ENCODE measurements around the gene STMN1. TPM values are rescaled to one million over a fixed set of nuclear protein-coding genes. Genes with fewer than 3 reads are reported as not detected.
A peak's percentile ranks its signal among the peaks of the same experiment; 100 is the strongest.

The STMN1 gene
- total RNA-seq, 1 donor from 2014 or later = 856 TPM

- Mint-ChIP-seq H3K4me1 (ENCODE audit: low read depth) (peaks cover 26% of the 10 kb centered on the region), H3K27me3 (no peaks in the 10 kb centered on the region), H3K27ac (no peak overlapping the region), H3K4me3 (ENCODE audit: low read depth) (no peak overlapping the region), H3K36me3 (ENCODE audit: insufficient read depth) (no peaks in the 10 kb centered on the region), H3K9me3 (ENCODE audit: low read depth) (no peaks in the 10 kb centered on the region)
- no peak for DNase-seq (ENCODE audit: low spot score, unreplicated experiment)
- no peak for TF ChIP-seq CTCF (IDR thresholded peaks at IDR 0.05; ENCODE audit: unreplicated experiment)
These were observed 34.3 kb downstream of the STMN1 start for GRCh38 chr1:25871704-25872494.

GRCh38 chr1:25871086-25871703 is 35.0 kb downstream of the STMN1 start:
- no peak for TF ChIP-seq CTCF (IDR thresholded peaks at IDR 0.05; ENCODE audit: unreplicated experiment)
- peaks cover 2% of the 10 kb centered on the region for H3K36me3 Mint-ChIP-seq (ENCODE audit: insufficient read depth)
- no peaks in the 10 kb centered on the region for H3K27me3 Mint-ChIP-seq
- no peak overlapping the region for H3K27ac Mint-ChIP-seq
- no peak overlapping the region for H3K4me3 Mint-ChIP-seq (ENCODE audit: low read depth)
- peaks cover 22% of the 10 kb centered on the region for H3K4me1 Mint-ChIP-seq (ENCODE audit: low read depth)
- no peak for DNase-seq (ENCODE audit: low spot score, unreplicated experiment)
- H3K9me3 Mint-ChIP-seq (ENCODE audit: low read depth) = no peaks in the 10 kb centered on the region

- no peak for DNase-seq (ENCODE audit: low spot score, unreplicated experiment)
- peaks cover 3% of the 10 kb centered on the region for H3K36me3 Mint-ChIP-seq (ENCODE audit: insufficient read depth)
- H3K4me1 Mint-ChIP-seq (ENCODE audit: low read depth) = peaks cover 23% of the 10 kb centered on the region
- no peak overlapping the region for H3K27ac Mint-ChIP-seq
- H3K9me3 Mint-ChIP-seq (ENCODE audit: low read depth) = no peaks in the 10 kb centered on the region
- no peak overlapping the region for H3K4me3 Mint-ChIP-seq (ENCODE audit: low read depth)
- TF ChIP-seq CTCF (IDR thresholded peaks at IDR 0.05; ENCODE audit: unreplicated experiment) = no peak
- H3K27me3 Mint-ChIP-seq = no peaks in the 10 kb centered on the region
These were observed 35.6 kb downstream of the STMN1 start for GRCh38 chr1:25870614-25871013.

- no peak overlapping the region for H3K27ac Mint-ChIP-seq
- peaks cover 23% of the 10 kb centered on the region for H3K4me1 Mint-ChIP-seq (ENCODE audit: low read depth)
- H3K4me3 Mint-ChIP-seq (ENCODE audit: low read depth) = no peak overlapping the region
- no peak for DNase-seq (ENCODE audit: low spot score, unreplicated experiment)
- no peaks in the 10 kb centered on the region for H3K9me3 Mint-ChIP-seq (ENCODE audit: low read depth)
- no peaks in the 10 kb centered on the region for H3K27me3 Mint-ChIP-seq
- no peak for TF ChIP-seq CTCF (IDR thresholded peaks at IDR 0.05; ENCODE audit: unreplicated experiment)
- peaks cover 3% of the 10 kb centered on the region for H3K36me3 Mint-ChIP-seq (ENCODE audit: insufficient read depth)
These were observed 36.2 kb downstream of the STMN1 start for GRCh38 chr1:25869909-25870606.

GRCh38 chr1:25867210-25867991 is 38.8 kb downstream of the STMN1 start:
- no peaks in the 10 kb centered on the region for H3K27me3 Mint-ChIP-seq
- no peak for TF ChIP-seq CTCF (IDR thresholded peaks at IDR 0.05; ENCODE audit: unreplicated experiment)
- H3K4me1 Mint-ChIP-seq (ENCODE audit: low read depth) = peaks cover 17% of the 10 kb centered on the region
- H3K9me3 Mint-ChIP-seq (ENCODE audit: low read depth) = no peaks in the 10 kb centered on the region
- peak overlapping the region; percentile 14 for H3K4me3 Mint-ChIP-seq (ENCODE audit: low read depth)
- DNase-seq (ENCODE audit: low spot score, unreplicated experiment) = no peak
- peak overlapping the region; percentile 80 for H3K27ac Mint-ChIP-seq
- peaks cover 14% of the 10 kb centered on the region for H3K36me3 Mint-ChIP-seq (ENCODE audit: insufficient read depth)
